Activated naive CD8-positive, alpha-beta T cell (primary cell): ENCODE results near the gene KCNA5.

Source experiments
- H3K27ac Mint-ChIP-seq: one replicate; pipeline ENCODE4 v1.8.0; 2021; ENCODE audit warnings: mixed read lengths
- H3K27me3 Mint-ChIP-seq: one replicate; pipeline ENCODE4 v1.8.0; 2021; ENCODE audit warnings: mixed read lengths
- H3K36me3 Mint-ChIP-seq: one replicate; pipeline ENCODE4 v1.8.0; 2021; ENCODE audit warnings: mixed read lengths
- H3K4me1 Mint-ChIP-seq: one replicate; pipeline ENCODE4 v1.8.0; 2021; ENCODE audit warnings: low read depth, mixed read lengths
- H3K4me3 Mint-ChIP-seq: one replicate; pipeline ENCODE4 v1.8.0; 2021; ENCODE audit warnings: mild to moderate bottlenecking, mixed read lengths
- H3K9me3 Mint-ChIP-seq: one replicate; pipeline ENCODE4 v1.8.0; 2021; ENCODE audit warnings: low read depth, mixed read lengths

KCNA5 gene

GRCh38 chr12:5043589-5044419 lies at the start of gene KCNA5:
TSS of gene KCNA5 (plus strand) at chr12:5043879. CDS start at chr12:5044148, 269 bp downstream.
- Mint-ChIP-seq H3K4me3 (no peak within 1 kb of the TSS), H3K9me3 (no peaks in the 10 kb centered on the region), H3K27ac (no peak within 1 kb of the TSS), H3K36me3 (no peaks in the 10 kb centered on the region), H3K4me1 (no peaks in the 10 kb centered on the region), H3K27me3 (peaks cover 24% of the 10 kb centered on the region)

DNA sequence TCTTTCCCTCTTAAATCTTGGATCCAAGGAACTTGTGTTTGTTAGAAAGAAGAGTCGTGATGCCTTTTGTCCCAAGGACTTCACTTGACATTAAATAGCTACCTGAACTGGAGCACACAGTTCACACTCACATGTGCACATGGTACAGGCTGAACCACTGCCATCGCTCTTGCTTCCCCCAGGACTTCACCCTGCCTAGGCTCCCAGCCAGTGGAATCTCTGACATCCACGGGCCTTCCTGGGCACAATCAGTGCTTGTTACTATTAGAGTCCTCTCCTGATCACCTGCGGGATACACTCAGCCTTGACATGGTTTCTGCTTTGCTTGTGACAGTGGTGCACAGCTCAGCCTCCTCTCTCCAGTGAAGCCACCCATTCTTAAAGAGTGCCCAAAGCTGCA lies 49.1 kb upstream of the KCNA5 start:
- no peak overlapping the region for H3K4me3 Mint-ChIP-seq
- H3K4me1 Mint-ChIP-seq, result no peaks in the 10 kb centered on the region
- no peaks in the 10 kb centered on the region for H3K36me3 Mint-ChIP-seq
- H3K27ac Mint-ChIP-seq, result no peak overlapping the region
- H3K9me3 Mint-ChIP-seq, result no peaks in the 10 kb centered on the region
- H3K27me3 Mint-ChIP-seq, result peaks cover 13% of the 10 kb centered on the region

- no peaks in the 10 kb centered on the region for H3K4me1 Mint-ChIP-seq
- H3K36me3 Mint-ChIP-seq, result no peaks in the 10 kb centered on the region
- H3K4me3 Mint-ChIP-seq, result no peak overlapping the region
- H3K27me3 Mint-ChIP-seq, result peaks cover 13% of the 10 kb centered on the region
- no peak overlapping the region for H3K27ac Mint-ChIP-seq
- H3K9me3 Mint-ChIP-seq, result no peaks in the 10 kb centered on the region
Observed at GRCh38 chr12:4996714-4997113, 47.0 kb upstream of the KCNA5 start.

DNA sequence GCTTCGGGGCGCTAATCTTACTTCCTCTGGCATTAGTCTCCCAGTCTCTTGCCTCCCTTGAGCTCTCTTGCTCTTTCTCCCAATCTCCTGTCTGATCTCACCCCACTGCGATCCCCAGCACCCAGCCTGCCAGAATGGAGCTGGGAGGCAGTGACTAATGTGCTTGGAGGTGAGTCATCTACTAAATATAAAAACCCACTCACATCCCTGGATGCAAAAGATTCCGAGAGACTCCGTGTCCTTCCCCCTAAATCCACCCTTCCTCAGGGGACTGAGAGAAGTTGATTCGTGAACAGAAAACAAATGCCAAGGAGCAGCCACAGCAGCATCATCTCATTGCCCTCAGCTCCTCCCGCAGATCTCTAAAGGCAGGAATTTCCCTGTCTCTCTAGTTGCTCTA lies 45.7 kb upstream of the KCNA5 start:
- Mint-ChIP-seq H3K9me3 (no peaks in the 10 kb centered on the region), H3K4me3 (no peak overlapping the region), H3K4me1 (no peaks in the 10 kb centered on the region), H3K36me3 (no peaks in the 10 kb centered on the region), H3K27ac (no peak overlapping the region), H3K27me3 (peaks cover 10% of the 10 kb centered on the region)

DNA sequence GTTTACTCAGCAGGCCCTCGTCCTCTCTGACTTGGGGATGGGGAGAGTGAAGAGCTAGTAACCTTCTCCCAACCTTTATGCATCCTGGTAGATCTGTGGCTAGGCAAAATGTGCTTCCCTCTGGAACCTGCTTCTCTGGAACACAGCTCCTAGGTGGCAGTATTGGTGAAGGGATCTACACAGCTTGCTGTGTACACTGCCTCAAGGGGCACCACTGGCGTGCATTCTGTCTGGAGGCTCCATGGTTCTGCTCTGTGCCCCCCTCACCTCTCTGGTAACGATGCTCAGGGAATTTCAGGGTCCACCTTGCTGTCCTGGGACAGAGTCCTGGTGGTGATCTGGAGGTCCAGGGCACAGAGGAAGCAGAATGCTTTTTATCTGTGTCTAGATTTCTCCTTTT lies 43.5 kb upstream of the KCNA5 start:
- Mint-ChIP-seq H3K4me1 (no peaks in the 10 kb centered on the region), H3K36me3 (no peaks in the 10 kb centered on the region), H3K4me3 (no peak overlapping the region), H3K27me3 (peaks cover 14% of the 10 kb centered on the region), H3K9me3 (no peaks in the 10 kb centered on the region), H3K27ac (no peak overlapping the region)

- H3K36me3 Mint-ChIP-seq, result no peaks in the 10 kb centered on the region
- no peak overlapping the region for H3K27ac Mint-ChIP-seq
- H3K4me1 Mint-ChIP-seq, result no peaks in the 10 kb centered on the region
- H3K27me3 Mint-ChIP-seq, result peaks cover 14% of the 10 kb centered on the region
- H3K9me3 Mint-ChIP-seq, result no peaks in the 10 kb centered on the region
- H3K4me3 Mint-ChIP-seq, result no peak overlapping the region
Observed at GRCh38 chr12:5000658-5001385, 42.9 kb upstream of the KCNA5 start.

- Mint-ChIP-seq H3K9me3 (no peaks in the 10 kb centered on the region), H3K27ac (no peak overlapping the region), H3K4me1 (no peaks in the 10 kb centered on the region), H3K36me3 (no peaks in the 10 kb centered on the region), H3K4me3 (no peak overlapping the region), H3K27me3 (peaks cover 13% of the 10 kb centered on the region)
Observed at GRCh38 chr12:5003025-5003666, 40.5 kb upstream of the KCNA5 start.

- H3K9me3 Mint-ChIP-seq, result no peaks in the 10 kb centered on the region
- H3K4me3 Mint-ChIP-seq, result no peak overlapping the region
- H3K27ac Mint-ChIP-seq, result no peak overlapping the region
- H3K36me3 Mint-ChIP-seq, result no peaks in the 10 kb centered on the region
- H3K4me1 Mint-ChIP-seq, result no peaks in the 10 kb centered on the region
- H3K27me3 Mint-ChIP-seq, result peaks cover 7% of the 10 kb centered on the region
Observed at GRCh38 chr12:5008661-5009060, 35.0 kb upstream of the KCNA5 start.

DNA sequence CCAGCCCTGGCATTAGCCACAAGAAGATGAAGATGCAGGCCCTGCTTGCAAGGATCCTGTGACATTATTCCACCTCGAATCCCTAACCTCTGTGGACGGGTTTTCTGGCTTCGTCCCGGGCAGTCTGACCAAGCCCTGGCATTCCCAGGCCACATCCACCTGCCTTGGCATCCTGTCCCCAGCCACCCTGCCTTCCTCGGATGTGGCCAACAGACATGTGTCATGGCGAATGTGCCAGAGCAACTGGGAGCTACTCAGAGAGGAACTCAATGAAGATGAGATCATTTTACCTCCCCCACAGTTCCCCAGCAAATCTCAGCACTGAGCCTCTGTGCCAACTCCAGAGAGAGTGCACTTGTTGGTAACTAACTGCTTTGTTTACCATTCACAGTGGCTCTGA lies 33.5 kb upstream of the KCNA5 start:
- Mint-ChIP-seq H3K4me1 (no peaks in the 10 kb centered on the region), H3K36me3 (no peaks in the 10 kb centered on the region), H3K9me3 (no peaks in the 10 kb centered on the region), H3K27me3 (peaks cover 4% of the 10 kb centered on the region), H3K4me3 (no peak overlapping the region), H3K27ac (no peak overlapping the region)

- Mint-ChIP-seq H3K27ac (no peak overlapping the region), H3K9me3 (no peaks in the 10 kb centered on the region), H3K36me3 (no peaks in the 10 kb centered on the region), H3K4me3 (no peak overlapping the region), H3K27me3 (peaks cover 2% of the 10 kb centered on the region), H3K4me1 (no peaks in the 10 kb centered on the region)
Observed at GRCh38 chr12:5012337-5012736, 31.3 kb upstream of the KCNA5 start.

DNA sequence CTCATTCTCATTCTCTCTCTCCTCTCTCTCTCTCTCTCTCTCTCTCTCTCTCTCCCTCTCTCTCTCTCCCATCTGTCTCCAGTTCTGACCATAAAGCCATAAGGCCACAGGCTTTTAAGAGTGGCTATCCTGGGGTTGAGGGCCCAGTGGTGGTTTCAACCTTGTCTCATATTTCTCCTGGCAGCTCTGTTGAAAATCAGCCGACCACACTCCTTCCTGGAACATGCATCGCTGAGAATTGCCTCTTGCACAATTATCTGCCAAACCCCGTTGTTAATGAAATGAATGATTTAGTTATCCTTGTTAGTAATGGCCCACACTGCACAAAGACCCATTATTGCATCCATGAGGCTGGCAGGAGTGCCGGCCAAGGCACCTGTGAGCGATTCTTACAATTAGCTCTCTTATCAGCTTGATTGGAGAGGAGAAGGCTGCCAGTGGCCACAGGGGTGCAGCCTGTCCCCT lies 30.4 kb upstream of the KCNA5 start:
- Mint-ChIP-seq H3K36me3 (no peaks in the 10 kb centered on the region), H3K27me3 (peaks cover 2% of the 10 kb centered on the region), H3K27ac (no peak overlapping the region), H3K4me3 (no peak overlapping the region), H3K9me3 (no peaks in the 10 kb centered on the region), H3K4me1 (no peaks in the 10 kb centered on the region)

GRCh38 chr12:5014269-5014668 lies 29.4 kb upstream of the KCNA5 start:
- Mint-ChIP-seq H3K9me3 (no peaks in the 10 kb centered on the region), H3K27ac (no peak overlapping the region), H3K36me3 (no peaks in the 10 kb centered on the region), H3K4me1 (no peaks in the 10 kb centered on the region), H3K4me3 (no peak overlapping the region), H3K27me3 (peaks cover 2% of the 10 kb centered on the region)

DNA sequence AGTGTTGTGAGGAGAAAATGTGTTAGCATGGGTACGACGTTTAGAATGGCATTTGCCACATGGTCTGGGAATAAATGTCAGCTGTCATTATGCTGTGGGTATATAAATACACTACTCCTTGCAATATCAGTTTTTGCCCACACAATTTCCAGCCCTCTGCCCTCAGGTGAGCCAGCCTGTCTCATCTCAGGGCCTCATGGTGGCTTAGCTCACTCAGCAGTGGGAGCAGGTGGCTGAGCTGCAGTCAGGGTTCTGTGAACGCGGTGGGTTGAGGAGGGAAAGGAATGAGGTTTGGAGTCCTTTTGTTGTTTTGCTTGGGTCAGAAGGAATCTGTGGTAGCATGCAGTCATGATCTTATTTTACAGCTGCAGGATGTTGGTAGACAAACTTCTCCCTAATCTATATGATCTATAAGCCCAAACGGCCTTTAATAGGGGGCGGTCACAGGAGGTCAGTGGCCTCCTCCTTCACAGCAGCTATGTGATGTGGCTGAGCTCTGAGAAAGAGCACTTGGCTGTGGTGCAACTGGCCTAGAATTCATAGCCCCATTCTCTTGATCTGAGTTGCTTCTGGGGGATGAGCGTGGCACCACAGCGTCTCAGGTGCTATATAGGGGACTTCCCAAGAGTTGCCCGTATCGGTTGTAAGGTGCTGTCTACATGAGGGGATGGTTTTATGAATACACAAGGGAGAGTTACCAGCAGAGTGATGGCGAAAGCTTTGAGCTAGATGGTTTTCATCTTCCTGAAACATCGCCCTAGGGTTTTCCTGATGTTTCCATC lies 27.8 kb upstream of the KCNA5 start:
- H3K36me3 Mint-ChIP-seq, result no peaks in the 10 kb centered on the region
- H3K27ac Mint-ChIP-seq, result no peak overlapping the region
- no peaks in the 10 kb centered on the region for H3K9me3 Mint-ChIP-seq
- no peak overlapping the region for H3K4me3 Mint-ChIP-seq
- H3K27me3 Mint-ChIP-seq, result peaks cover 3% of the 10 kb centered on the region
- no peaks in the 10 kb centered on the region for H3K4me1 Mint-ChIP-seq

- Mint-ChIP-seq H3K36me3 (no peaks in the 10 kb centered on the region), H3K27me3 (peaks cover 3% of the 10 kb centered on the region), H3K4me3 (no peak overlapping the region), H3K9me3 (no peaks in the 10 kb centered on the region), H3K27ac (no peak overlapping the region), H3K4me1 (no peaks in the 10 kb centered on the region)
Observed at GRCh38 chr12:5016526-5016925, 27.2 kb upstream of the KCNA5 start.
